Activated CD8-positive, alpha-beta memory T cell treated with anti-CD3 and anti-CD28 coated beads for 24 hours (primary cell): ENCODE results near the gene GTF2F2.
"Not testable (repeated sequence)": the region's sequence is repeated elsewhere in the genome, so short reads cannot be mapped to it uniquely, and the experiment has no call there.

Source experiments
- DNase-seq: peaks from one replicate; pipeline ENCODE4 v3.0.0-alpha.2; 2020

Gene GTF2F2

DNA sequence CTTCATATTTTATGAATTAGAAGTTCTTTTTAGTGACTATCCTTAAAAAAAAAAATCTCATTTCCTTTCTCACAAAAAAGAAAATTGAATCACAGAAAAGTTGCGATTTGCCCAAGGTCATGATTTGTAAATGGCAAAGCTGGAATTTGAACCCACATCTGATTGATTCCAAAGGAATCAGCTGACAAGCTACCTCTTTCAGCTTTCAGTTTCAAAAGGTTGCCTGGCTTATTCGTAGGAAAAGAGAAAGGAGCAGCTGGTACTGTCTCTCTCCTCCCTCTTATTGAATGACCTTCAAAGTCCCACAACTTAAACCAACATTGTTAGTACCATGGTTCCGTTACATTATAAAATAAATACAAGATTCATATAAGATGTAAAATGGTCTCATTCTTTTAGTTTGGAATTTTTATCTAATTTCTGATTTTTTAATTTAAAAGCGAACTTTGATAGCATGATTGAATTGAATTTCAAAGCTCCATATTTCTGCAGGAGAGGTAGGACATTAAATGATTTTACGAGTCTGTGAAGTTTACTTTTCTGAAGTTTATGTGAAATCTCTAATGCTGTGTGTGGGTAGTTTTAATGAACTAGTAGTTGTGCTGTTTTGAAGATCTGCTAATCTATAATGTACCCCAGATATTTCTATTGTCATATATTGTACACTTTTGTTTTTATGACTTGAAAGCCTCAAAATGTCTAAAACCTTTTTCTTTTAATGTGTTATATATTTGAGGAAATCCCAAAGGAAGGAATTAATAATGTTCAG is 99.0 kb downstream of the GTF2F2 start:
- DNase-seq: no peak

DNA sequence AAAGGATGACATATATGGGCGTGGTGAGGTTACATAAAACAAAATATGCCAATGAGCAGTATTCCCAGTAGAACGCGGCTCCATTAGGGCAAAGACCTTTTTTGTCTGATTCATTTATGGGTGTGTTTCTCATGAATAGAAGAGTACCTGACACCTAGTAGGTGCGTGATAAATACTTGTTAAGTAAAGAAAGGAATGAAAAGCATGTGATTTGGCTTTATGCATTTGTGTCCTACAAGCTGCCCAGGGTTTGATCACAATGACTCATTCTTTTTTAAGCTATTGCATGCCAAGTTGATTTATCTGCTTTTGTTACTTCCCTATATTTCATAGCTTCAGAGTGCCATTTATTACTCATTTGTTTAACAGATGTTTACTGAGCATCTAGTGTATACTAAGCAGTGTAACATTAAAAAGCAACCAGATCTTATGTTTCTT is 99.6 kb downstream of the GTF2F2 start:
- DNase-seq: no peak

DNA sequence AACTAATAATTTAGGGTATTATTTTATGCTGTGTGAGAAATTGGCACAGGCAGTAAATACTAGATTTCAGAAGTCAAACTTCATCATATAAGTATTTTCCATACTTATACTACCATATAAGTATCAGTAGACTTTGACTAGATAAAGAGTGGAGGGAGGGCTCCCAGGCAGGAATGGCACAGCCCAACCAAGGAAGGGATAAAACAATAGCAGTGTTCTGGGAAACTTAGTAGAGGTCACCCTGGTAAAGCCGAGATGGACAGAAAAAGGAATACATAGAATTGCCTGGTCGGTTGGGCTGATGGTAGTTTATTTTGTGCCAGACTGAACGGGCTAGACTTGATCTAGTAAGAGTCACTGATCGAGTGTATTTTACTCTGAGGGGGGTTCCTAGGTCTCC is 100.1 kb downstream of the GTF2F2 start:
- no peak for DNase-seq

DNA sequence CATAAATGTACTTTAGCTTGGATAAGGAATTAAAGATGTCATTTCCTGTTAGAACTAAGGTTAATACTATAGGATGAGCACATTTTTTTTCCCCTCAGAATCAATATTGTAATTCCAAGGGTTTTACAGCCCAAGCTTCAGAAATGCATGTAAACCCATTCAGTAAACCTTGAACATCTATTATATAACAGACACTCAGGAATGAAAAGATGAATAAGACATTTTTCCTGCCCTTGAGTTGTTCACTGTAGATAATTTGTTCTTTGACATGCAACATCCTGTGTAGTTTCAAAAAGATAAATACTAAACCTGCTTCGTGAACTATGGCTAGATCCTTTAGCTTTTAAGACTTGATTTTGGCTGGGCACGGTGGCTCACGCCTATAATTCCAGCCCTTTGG is 102.2 kb downstream of the GTF2F2 start:
- no peak for DNase-seq

DNA sequence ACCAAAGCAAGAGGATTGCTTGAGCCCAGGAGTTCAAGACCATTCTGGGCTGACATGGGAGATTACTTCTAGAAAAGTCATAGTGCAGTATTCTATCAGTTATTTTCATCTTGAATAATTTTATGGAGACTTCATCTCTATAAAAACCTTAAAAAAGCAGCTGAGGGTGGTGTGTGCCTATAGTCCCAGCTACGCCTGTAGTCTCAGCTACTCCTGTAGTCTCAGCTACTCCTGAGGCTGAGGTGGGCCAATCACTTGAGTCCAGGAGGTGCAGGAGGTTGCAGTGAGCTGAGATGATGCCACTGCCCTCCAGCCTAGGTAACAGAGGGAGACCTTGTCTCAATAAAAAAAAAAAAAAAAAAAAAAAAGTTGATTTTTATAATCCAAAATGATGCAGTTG is 102.6 kb downstream of the GTF2F2 start:
- DNase-seq: no peak

DNA sequence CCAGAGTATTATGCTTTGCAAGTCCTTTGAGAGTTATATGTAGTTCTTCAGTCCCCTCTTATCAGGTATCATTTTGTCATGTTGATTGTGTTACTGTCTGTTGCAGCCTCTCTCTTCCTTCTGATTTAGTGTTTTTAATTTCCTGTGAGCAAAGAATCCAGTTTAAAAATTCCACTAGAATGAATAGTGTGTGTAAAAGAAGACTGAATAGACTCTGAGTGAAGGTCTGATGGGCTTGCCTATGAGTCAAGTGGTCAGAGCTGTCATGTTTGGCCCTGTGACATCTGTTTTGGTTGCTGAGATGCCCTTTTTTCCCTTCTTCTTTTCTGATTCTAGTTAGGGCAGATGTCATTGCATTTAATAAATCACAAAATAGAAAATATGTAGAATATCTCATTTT is 103.9 kb downstream of the GTF2F2 start:
- DNase-seq: no peak

DNA sequence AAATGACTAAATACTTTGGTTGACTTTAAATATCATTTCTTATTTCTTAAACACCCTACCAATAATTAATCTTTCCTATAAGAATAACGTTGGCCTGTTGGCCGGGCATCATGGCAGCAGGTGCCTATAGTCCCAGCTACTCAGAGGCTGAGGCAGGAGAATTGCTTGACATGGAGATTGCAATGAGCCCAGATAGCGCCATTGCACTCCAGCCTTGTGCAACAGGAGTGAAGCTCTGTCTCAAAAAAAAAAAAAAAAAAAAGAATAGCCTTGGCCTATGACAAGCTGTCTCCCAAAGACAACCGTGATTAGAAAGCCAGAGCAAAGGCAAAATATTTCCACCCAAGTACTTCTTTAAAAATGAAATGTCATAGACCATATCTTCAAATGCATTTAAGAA is 105.1 kb downstream of the GTF2F2 start:
- no peak for DNase-seq

DNA sequence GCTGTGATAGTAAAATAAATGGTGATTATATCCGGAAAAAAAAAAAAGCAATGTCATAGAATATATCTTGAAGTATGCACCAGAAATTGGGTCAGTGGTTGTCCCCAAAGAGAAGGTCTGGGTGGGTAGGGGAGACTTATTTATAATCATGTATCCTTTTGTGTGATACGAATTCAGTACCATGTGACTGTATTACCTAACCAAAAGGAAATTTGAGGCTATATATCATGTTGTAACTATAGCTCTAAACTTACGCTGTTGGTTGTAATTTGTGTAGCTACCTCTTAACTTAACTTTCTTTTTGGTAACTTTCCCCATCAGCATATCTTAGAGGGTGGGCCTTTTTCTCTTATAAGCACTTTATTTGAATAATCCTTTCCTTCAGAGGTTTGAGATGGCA is 105.7 kb downstream of the GTF2F2 start:
- DNase-seq: no peak

DNA sequence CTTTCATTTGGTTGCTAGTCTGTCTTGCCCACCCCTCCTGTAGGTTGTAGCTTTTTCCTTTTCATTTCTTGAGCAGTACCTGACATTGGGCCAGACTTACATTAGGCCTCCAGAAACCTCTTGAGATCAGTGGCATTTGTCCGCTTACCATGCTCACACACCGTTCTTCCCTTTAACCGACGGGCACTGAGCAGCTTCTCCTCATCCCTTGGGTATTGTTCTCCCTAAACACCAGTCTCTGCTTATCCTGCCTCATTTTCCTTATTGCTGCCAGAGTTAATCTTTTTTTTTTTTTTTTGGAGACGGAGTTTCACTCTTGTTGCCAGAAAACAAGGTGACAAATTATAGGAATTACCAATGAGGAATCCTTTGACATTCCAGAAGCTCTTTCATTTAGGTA is 107.7 kb downstream of the GTF2F2 start:
- no peak for DNase-seq

DNA sequence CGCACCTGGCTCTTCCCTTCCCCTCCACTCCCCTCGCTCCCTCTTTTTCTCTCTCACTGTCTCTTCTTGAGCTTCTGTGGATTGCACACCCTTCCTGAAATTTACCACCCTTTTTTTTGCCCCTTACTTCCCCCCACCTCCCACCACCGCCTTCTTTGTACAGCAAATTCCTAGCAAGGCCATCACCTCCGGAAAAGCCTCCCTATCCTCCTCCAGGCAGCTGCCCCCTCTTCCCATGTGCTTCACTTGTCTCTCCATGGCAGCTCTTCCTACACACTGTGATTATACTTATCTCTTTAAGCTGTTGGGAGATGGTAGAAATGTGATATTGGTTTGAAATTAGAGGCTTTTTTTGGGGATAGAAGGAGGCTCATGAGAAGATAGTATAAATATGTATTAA is 108.9 kb downstream of the GTF2F2 start:
- no peak for DNase-seq

DNA sequence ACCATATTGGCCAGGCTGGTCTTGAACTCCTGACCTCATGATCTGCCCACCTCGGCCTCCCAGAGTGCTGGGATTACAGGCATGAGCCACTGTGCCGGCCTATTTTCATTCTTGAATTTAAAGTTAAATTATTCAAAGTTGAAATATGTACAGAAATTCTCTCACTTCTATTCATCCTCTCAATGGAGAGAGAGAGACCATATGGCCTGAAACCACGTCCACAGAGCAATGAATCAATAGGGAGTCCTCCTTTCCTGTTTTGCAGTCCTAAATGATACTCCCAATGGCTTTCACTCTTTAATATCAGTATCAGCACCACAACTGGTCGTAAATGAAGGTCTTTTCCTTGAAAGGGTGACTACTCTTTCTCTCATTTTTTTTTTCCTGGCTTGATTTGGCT is 111.0 kb downstream of the GTF2F2 start:
- DNase-seq: no peak

DNA sequence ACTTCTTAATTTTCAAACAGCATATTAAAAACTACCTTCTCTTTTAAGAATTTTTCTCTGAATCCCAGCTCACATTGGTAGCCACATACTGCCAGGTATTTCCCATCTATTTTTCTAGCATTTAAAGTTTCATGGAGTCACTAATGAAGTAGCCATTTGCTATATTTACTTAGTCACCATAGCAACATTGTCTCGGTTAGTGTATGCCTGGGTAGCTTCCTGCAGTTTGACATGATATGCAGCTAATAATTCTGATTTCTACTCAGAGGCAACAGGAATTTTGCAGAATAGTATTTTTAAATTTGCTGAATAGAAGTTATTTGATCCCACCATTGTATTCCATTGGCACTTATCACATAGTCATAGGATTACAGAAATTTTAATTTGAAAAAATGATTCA is 111.4 kb downstream of the GTF2F2 start:
- no peak for DNase-seq

DNA sequence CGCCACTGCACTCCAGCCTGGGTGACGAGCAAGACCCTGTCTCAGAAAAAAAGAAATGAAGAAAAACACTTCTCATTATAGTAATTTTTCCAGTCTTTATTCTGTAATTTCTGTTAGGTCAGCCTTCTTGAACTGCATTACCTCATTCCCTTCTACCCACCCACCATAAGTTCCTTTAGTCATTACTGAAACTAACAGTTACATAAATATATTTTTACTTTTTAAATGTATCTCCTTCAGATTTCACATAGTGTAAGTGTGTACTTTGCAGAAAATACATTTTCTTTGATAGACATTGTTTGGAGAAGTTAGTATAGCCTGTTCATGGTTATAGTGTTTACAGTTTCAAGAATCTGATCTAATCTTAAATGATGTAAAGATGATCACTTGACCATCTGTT is 112.3 kb downstream of the GTF2F2 start:
- DNase-seq: no peak

DNA sequence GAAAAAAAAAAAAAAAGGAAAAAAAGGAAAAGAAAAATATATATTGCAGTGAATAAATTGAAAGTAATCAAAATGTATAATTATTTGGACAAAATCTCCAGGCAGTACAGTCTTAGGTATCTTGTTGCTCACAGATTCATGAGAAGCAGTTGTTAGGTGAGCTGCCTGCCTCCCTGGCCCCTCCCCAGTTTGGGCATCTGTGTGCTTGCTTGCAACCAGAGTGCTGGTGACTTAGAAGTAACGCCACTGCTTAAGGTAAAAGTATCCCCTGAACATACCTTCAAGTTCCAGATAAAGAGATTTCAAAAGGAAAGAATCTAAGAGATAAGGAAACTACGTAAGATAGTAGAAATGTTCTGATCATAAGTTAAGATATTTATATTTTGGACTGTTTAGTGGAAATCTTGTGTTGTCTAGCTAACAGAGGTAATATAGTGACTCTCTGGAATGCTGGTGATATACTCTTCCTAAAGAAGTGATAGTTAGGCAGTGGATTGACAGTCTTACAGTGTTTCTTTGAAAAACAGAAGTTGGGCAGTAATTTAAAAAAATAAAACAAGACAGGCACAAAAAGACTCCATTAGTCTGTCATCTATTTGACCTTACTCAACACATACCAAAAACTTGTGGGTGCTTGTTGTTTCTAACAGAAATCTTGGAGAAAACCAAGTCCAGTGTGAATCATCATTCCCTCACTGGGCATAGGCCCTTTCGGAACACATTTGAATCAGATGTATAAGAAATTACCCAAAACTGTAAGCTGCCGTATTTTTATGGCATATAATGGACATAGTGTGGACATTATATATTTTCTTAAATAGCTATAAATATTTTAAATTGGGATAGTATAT is 118.9 kb downstream of the GTF2F2 start:
- DNase-seq: no peak

DNA sequence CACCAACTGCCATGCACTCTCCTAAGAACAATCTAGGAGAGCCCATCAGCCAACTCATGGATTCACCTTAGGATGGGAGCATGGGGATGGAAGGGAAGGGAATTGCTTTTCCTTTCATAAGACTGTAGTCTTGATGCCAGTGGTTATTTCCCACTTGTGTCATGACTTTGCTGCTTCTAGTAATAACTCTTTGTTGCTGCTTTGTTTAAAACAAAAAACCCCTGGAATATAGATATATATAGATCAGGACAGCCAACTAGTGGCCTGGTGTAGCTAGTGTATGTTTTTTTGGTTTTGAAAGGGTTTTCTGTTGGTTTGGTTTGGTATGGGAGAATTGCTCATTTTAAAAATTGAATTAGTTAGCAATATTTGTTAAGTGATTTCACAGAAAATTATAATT is 119.8 kb downstream of the GTF2F2 start:
- DNase-seq: no peak

DNA sequence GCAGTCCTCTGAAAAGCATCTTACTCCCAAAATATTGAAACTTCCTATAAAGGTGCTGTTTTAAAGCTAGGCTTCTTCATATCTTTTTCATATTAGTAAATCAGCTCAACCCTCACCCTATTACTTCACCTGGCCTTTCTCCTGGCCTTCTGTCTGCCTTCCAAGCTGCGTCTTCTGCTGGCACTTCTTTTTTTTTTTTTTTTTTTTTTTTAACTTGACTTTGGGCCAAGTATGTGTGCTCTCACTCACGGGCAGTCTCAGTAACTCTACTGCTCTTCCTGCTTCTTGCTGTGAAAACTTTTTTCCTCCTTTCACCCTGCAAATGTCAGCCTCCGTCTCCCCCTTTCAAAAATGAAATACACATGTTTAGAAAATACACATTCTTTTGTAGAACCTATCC is 121.8 kb downstream of the GTF2F2 start:
- DNase-seq: no peak

DNA sequence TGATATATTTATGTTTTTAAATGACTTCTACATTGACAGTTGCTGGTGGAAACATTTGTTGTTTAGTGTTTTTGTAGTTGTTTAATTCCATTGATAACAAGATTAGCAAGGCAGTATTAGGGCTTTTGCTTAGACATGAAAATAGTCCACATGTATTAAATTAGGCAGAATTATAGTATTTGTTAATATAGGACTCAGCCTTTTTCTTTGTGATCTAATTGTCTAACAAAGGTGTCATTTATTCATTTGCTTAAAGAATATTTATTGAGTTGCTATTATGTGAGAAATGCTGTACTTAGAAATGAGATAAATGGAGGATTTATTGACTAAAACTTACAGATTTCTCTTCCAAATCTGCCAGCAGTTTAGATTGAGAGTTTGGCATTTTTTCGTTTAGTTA is 122.2 kb downstream of the GTF2F2 start:
- no peak for DNase-seq

DNA sequence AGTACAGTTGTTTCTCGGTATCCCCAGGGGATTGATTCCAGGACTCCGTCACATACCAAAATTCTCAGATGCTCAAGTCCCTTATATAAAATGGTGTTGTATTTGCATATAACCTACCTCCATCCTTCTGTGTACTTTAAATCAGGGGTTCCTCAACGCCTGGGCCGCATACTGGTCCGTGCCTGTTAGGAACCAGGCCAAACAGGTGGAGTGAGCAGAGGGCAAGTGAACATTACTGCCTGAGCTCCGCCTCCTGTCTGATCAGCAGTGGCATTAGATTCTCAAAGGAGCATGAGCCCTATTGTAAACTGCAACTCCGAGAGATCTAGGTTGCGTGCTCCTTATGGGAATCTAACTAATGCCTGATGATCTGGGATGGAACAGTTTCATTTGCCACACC is 122.8 kb downstream of the GTF2F2 start:
- no peak for DNase-seq

DNA sequence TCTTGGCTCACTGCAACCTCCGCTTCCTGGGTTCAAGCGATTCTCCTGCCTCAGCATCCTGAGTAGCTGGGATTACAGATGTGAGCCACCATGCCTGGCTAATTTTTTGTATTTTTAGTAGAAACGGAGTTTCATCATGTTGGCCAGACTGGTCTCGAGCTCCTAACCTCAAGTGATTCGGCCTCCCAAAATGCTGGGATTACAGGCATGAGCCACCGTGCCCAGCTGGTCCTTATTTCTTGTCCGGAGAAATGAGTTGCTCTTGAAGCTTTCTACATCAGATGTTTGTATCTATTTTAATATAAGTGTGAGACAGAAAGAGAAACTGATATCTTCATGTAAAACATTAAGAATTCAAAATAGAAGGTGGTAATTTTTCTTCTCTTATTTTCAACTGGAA is 124.4 kb downstream of the GTF2F2 start:
- not testable (repeated sequence) for DNase-seq

DNA sequence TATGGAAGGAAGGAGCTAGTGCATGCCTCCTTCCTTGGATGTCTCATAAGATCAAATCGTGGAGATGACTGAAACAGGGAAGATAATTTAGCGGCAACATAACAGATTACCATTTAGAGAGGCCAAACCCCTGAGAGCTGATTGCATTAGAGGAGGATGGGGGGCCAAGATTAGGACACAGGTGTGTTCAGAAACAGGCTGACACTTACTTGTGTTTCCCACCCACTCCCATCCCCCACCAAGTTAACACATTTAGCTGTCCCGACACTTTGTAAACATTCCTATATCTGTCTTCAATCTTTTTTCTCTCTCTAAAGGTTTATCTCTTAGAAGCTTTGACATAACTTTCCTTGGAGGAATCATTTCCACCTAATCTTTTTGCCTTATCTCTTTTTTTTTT is 129.4 kb downstream of the GTF2F2 start:
- DNase-seq: no peak

DNA sequence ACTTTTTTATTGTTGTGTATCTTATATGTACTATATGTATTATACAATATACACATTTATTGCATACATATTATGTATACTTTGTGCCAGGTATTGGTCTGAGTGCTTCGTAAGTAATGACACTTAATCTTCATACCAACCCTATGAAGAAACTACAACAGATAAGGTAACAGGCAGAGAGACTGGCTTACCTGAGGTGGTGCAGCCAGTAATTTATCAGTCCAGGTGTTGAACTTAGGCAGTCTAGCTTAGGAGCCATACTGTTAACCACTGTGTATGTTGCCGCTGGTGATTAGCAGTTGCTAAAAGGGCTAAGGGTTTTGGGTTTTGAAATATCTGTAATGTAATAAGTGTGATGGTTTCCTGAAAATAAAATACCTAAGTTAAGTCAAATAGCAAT is 134.1 kb downstream of the GTF2F2 start:
- no peak for DNase-seq

DNA sequence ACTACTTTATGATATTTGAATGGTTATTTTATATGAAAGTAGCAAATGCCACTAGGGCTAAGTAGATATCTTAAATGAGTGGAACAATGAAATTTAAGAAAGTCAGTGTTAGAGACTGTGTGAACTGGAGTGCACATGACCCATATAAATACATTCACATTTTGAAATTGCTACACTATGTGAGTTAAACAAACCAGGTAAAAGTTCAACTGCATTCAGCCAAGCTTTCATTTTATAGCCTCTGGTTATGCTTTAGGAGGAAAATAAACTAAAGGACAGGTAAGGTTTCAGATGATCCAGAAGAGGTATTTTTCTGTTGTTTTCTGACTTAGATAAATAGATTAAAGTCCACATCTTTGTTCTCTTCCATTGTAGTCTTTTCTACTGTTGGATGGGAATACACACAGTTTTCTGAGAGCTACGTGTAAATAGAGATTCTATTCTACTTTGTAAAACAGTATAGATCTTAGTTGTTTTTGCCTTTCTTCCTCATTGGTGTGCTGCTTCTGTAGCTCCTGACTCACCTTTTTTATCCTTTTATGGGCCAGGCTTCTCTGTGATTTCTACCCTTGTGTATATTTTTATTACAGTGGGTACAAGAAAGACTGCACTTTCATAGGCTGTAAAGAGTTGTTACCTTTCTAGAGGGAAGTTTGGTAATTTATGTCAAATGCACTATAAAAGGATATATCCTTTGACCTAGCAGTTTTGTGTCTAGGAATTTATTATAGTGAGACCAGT is 135.1 kb downstream of the GTF2F2 start:
- no peak for DNase-seq

DNA sequence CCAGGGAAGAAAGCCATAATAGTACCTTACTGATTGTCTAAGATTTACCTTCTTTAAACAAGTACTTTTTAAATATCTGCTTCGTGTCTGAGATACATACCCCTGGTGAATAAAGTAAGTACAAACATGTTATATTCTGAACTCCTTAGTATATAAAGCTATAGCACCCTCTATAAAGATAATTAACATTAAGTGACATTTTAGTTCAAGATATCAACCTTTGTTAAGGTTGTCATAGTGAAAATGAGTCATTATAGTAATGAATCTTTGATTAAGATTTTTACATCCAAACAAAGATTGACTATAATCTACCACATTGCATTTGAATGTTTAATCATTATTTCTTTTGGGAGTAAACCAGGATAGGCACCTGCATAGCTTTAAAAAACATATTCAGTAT is 135.9 kb downstream of the GTF2F2 start:
- no peak for DNase-seq
